Erythroblast (primary cell): ENCODE results near the gene STAT1.

Source experiments
- GATA1 ChIP-seq: IDR thresholded peaks from 2 replicates; pipeline ENCODE4 v1.6.1; 2011; ENCODE audit warnings: low read depth, mild to moderate bottlenecking, control low read depth, low read length, moderate library complexity
- POLR2A ChIP-seq: IDR thresholded peaks from 2 replicates; pipeline ENCODE4 v1.6.1; 2011; ENCODE audit warnings: mild to moderate bottlenecking, low read length

DNA sequence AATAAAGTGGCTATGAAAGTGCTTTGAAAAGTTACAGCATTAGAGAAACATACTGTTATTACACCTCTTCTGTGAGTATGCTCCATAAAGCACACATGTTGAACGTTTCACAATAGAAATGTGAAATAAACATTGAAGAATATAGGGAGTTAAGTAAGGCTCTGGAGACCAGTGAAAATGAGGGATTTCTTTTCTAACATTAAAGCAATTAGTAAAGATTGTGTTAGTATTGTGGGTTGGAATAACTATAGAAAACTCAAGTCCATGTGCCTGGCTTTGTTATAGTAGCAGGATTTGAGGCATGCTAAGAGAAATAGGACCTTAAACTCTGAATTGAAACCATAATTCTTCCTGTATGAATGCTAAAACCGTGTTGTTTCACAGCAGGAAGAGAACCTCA, 70.3 kb downstream of the STAT1 start:
- TF ChIP-seq POLR2A = no peak
- no peak for TF ChIP-seq GATA1
